SKM-1 (cell line): ENCODE measurements around the gene OPRM1.

Experiments
- DNase-seq: peaks from one replicate; lab custom pipeline; 2025; ENCODE audit not compliant: unreplicated experiment; lab: John Stamatoyannopoulos, UW

OPRM1 gene

DNA sequence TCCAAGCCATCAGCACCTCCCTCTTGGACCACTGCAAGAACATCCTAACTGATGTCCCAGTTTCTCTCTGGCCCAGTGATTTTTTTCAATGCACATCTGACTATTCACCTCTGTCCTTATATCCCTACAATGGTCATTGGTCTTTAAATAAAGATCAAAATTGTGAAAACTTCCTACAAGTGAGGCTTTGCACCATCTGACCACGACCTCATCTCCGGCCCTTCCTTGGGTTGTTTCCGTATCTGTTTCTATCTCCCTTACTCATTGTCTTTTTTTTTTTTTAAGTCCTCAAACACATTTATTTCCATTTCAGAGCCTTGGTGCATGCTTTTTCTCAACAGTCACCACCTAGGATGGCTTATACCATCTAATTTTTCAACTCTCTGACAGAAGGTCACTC lies 229.4 kb downstream of the OPRM1 start:
- no peak for DNase-seq

DNA sequence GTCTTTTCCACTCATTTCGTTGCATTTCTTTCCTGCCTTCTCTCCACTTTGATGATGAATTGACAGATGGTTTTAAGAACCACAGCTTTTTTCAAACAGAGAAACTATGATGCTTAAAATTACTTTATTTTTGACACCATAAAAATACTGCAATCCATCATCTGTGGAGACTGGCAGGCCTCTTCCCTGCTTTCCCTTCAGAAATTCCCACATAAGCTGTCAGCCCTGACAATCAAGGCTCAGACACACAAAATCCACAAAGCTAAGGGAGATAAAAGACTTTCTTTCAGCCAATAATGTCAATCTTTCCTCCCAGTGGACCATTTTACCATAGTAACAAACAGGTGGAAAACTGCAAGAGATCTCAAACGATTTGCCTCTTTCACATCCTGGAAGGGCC lies 235.1 kb downstream of the OPRM1 start:
- no peak for DNase-seq

DNA sequence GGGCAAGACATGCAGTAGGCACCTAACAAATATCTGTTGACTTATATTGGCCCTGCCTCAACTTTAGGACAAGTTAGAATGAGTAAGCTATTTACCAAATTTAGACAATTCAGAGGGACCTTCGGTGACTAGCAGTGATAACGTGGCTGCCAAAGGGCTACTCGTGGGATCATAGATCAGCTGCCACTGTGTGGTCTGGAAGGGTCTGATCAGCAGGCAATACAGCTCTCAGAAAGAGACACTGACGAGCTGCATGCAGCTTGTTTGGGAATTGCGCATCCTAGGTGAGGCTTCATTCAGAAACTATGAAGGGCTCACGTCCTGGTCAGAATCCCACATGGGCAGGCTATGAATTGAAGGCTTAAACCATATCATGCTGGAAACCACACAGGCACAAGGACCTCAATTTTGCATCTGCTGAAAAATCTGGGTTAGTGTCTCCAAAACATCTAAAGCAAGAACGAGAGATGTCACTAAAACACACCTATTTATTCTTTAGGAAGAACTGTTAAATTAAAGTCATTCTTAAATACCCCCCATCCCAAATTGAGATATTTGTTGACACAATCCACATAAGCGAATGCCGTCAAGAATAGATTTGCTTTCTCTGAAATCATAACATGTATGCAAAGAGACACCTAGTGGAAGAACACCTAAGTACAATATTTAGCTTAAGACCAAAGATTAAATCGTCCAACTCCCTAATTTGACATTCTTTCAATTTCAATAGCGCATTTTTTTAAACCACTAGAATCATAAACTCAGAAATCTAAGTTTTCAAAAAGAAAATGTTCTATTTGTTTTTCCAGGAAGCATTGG lies 238.0 kb downstream of the OPRM1 start:
- DNase-seq, result no peak

DNA sequence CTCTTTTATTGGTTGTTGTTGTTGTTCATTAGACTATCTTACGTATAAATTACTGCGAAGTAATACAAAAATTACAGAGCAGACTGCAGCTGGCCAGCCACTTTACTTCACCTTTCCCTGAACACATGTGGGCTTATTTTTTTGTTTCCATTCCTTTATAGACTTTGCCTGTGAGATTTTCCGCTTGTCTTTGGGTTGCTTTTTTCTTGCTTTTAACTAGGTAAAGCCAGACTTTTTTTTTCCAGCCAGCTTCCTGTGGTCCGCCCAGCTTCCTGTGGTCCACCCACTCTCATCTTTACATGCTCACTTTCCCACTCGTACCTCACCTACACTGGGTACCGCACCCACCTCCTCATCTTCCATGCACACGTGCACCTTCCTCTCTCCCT lies 238.6 kb downstream of the OPRM1 start:
- DNase-seq, result no peak

DNA sequence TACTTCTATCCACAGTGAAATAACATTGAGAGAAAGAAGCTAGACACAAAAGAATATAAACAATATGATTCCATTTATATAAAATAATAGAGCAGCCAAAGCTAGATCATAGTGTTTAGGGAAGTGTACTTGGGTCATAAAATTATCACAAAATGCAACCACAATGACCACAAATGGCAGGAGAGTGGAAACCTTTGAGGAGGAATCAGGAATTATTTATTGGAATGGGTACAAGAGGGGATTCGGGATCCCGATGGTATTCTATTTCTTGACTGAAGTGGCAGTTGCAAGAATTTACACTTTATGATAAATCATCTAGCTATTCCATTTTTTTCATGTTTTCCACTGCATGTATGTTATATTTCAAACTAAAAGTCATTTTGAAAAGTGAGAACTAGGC lies 241.5 kb downstream of the OPRM1 start:
- DNase-seq, result no peak

DNA sequence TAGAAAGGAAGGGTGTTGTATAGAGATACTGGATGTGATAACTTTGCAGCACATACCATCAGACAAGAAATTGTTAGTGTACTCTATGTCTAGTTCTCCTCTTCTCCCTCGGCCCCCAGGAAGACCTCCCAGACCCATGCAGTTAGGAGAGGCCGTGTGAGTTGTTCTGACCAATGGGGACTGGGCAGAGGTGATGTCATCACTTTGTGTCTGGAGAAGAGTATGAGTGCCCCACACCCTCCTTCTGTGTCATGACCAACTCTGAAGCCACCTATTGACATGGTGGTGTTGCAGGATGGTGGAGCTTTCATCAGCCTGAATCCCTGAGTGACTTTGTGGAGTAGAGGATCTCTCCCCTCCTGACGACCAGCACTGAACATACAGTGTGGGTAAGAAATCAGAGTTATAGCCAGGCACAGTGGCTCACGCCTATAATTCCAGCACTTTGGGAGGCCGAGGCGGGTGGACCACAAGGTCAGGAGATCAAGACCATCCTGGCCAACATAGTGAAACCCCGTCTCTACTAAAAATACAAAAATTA lies 245.3 kb downstream of the OPRM1 start:
- no peak for DNase-seq

DNA sequence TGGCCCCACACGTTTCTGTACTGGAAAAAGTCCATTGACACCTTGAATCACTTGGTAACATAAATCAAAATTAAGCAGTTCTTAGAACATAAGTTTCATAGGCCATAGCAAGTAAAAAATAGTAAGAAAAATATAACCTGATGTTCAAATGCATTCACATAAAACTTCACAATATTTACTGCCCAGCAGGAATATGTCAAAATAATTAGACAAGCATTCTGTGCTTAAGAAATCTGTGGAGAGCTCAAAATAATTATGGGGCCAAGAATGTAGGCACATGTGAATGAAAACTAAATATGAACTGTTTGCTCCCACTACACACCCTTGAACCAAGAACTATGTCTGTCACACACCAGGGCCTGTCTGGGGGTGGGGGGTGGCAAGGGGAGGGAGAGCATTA lies 246.8 kb downstream of the OPRM1 start:
- no peak for DNase-seq

DNA sequence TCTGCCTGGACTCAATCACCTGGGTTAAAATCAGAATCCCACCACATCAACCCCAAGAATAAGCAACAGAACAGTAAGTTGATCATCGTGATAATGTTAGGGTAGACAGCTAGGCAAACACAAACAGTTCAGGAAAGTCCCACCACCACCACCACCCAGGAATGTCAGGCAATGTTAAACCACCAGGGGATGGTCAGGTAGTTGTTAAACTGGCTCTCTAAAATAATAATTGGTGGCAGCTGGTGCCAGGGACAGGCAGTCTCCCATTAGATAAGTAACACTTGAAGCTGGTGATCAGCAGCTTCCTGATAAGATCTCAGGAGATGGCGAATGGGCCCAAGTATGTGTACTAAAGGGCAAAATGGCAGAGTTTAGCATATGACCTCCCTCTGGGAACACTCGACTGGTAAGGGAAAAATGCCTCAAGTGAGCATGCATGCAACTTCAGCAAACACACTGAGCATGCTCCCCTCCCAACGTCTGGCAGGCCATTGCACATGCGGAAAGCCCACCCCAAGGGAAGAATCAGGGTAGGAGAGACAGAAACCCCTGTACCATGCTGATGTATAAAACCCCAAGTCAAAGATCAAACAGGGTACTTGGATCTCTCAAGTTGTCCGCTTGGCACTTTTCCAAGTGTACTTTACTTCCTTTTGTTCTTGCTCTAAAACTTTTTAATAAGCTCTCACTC lies 250.9 kb downstream of the OPRM1 start:
- no peak for DNase-seq

DNA sequence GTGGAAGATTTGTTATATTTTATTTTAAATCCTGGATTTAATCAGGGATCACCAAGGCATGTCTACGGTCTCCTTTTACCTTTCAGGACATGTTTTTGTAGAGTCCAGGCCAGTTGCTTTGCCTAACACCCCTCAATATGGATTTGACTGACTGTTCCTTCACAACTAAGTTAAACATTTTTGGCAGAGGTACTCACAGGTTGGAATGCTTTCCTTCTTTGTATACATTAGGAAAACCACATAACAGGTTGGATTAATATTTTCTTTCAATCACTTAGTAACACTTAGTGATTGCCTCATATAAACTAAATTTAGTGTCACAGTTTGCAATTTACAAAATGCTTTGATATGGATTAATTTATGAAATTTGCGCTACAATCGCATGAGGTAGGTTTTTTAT lies 253.0 kb downstream of the OPRM1 start:
- DNase-seq, result no peak

DNA sequence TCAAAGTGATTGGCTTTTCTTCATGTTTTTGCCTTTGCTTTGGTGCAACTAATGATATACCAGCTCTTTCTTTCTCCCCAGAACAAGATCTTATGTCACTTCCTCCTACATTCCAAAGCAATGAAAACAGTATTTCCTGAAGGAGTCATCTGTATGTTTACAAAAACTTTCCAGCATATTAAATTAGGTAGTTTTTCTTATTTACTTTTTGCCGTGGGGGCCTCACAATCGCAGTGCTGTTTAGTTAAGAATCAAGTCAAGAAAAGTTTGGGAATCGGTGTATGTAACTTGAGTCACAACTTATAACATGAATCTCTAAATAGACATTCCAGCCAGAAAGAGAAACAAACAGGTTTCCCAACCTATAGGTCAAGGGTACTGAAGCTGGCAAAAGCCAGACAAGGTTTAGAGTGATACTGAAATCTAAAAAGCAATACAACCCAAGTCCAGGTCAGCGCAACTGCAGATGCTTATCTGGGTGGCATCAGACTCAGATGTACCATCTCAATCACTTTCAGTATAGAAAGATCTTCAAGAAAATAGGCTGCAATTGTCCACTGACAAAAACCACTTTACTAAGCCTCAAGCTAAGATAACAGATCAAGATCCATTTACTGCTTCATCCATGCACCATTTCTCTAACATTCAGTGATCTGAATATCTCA lies 253.9 kb downstream of the OPRM1 start:
- no peak for DNase-seq

DNA sequence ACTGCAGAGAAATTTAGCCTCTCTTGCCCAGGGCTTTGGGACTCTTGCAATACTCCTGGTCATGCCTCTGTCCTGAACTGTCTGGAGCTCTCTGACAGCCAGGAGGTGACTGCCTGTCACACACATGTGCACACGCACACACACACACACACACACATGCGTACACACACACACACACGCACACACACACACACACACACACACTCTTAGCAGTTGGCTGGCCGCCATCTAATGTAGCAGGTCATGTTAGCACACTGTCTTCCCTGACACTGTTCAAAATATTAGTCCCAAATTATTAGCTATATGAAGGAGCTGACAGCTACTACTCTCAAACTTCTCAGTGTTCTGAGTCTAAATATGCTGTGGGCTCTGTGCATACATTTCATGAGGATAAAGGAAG lies 256.7 kb downstream of the OPRM1 start:
- no peak for DNase-seq
